IMR-90 (cell line): ENCODE results near the gene SQSTM1. TPM values are rescaled to one million over a fixed set of nuclear protein-coding genes. Genes with fewer than 3 reads are reported as not detected.

Experiments
- ATAC-seq: fragments of 200-7000 bp; cut with Tn5 transposase; 2 replicates; pipeline ENCODE4 v1.9.1; 2020; ENCODE audit warnings: low read depth, mild to moderate bottlenecking, moderate library complexity
- BruUV-seq: library from RNA; stranded (reverse); fragments of 400-500 nt; replicated peaks from 2 replicates; lab custom pipeline; 2021; lab: Mats Ljungman, UMichigan
- CTCF ChIA-PET: fragments of 300-600 bp; formaldehyde crosslinking; extraction: SDS; loops from one replicate; lab custom pipeline; 2021; ENCODE audit warnings: antibody characterized with exemption; lab: Yijun Ruan, JAX
- POLR2A ChIA-PET: fragments of 300-600 bp; sonication (Branson Sonifier 250); formaldehyde crosslinking; loops from one replicate; lab custom pipeline; 2022; ENCODE audit warnings: antibody characterized with exemption; ENCODE audit not compliant: unreplicated experiment; lab: Charles Lee
- DNase-seq: peaks from one replicate; pipeline ENCODE4 v3.0.0; 2013
- H2AFZ ChIP-seq: replicated peaks from 2 replicates; pipeline ENCODE3; 2013; ENCODE audit warnings: low read length, mild to moderate bottlenecking; ENCODE audit not compliant: poor library complexity
- H2AK5ac ChIP-seq: 2 replicates; pipeline ENCODE4 v1.6.1; 2013; ENCODE audit warnings: low read depth, low read length, inconsistent platforms
- H2AK9ac ChIP-seq: replicated peaks from 2 replicates; pipeline ENCODE3; 2013; ENCODE audit warnings: mild to moderate bottlenecking, low read depth, low read length, moderate library complexity; ENCODE audit not compliant: poor library complexity
- H2BK120ac ChIP-seq: 2 replicates; pipeline ENCODE4 v1.6.1; 2013; ENCODE audit warnings: low read depth, low read length, inconsistent platforms
- H2BK15ac ChIP-seq: 3 replicates; pipeline ENCODE4 v1.6.1; 2013; ENCODE audit warnings: low read depth, low read length, inconsistent platforms
- H2BK20ac ChIP-seq: 2 replicates; pipeline ENCODE4 v1.6.1; 2013; ENCODE audit warnings: low read depth, mild to moderate bottlenecking, inconsistent platforms, low read length, moderate library complexity
- H2BK5ac ChIP-seq: 2 replicates; pipeline ENCODE4 v1.6.1; 2013; ENCODE audit warnings: mild to moderate bottlenecking, low read depth, low read length, inconsistent platforms; ENCODE audit not compliant: poor library complexity, severe bottlenecking
- H3K14ac ChIP-seq: replicated peaks from 2 replicates; pipeline ENCODE4 v1.6.1; 2013; ENCODE audit warnings: low read depth, low read length, inconsistent platforms
- H3K18ac ChIP-seq: 2 replicates; pipeline ENCODE4 v1.6.1; 2013; ENCODE audit warnings: low read depth, low read length, control low read depth
- H3K23ac ChIP-seq: 2 replicates; pipeline ENCODE4 v1.6.1; 2013; ENCODE audit warnings: low read depth, low read length, inconsistent platforms
- H3K27ac ChIP-seq: 2 replicates; pipeline ENCODE4 v1.5.1; 2013; ENCODE audit warnings: mild to moderate bottlenecking, control low read depth, low read length; ENCODE audit not compliant: insufficient read depth
- H3K27me3 ChIP-seq: 2 replicates; pipeline ENCODE4 v1.6.1; 2013; ENCODE audit warnings: low read length; ENCODE audit not compliant: control insufficient read depth, insufficient read depth
- H3K36me3 ChIP-seq: 2 replicates; pipeline ENCODE4 v1.6.1; 2013; ENCODE audit warnings: low read length, mixed read lengths; ENCODE audit not compliant: control insufficient read depth, insufficient read depth
- H3K4ac ChIP-seq: 2 replicates; pipeline ENCODE4 v1.6.1; 2013; ENCODE audit warnings: low read depth, low read length, inconsistent platforms
- H3K4me1 ChIP-seq: 2 replicates; pipeline ENCODE4 v1.6.1; 2013; ENCODE audit warnings: low read length, mixed read lengths; ENCODE audit not compliant: control insufficient read depth, insufficient read depth
- H3K4me2 ChIP-seq: 2 replicates; pipeline ENCODE4 v1.6.1; 2013; ENCODE audit warnings: low read depth, mild to moderate bottlenecking, control low read depth, low read length, moderate library complexity
- H3K4me3 ChIP-seq: 2 replicates; pipeline ENCODE4 v1.5.1; 2013; ENCODE audit warnings: low read depth, mild to moderate bottlenecking, control low read depth, low read length, moderate library complexity; ENCODE audit not compliant: insufficient read depth
- H3K56ac ChIP-seq: 2 replicates; pipeline ENCODE4 v1.6.1; 2013; ENCODE audit warnings: low read length, inconsistent platforms; ENCODE audit not compliant: insufficient read depth; ENCODE audit errors: extremely low read depth
- H3K79me1 ChIP-seq, 2 experiments: 2 replicates each; pipeline ENCODE4 v1.6.1; 2013; ENCODE audit warnings: low read length in 2 of 2, inconsistent platforms in 1 of 2, low read depth in 1 of 2
- H3K9ac ChIP-seq: 2 replicates; pipeline ENCODE4 v1.6.1; 2013; ENCODE audit warnings: low read depth, low read length, control low read depth
- H3K9me1 ChIP-seq: 2 replicates; pipeline ENCODE4 v1.6.1; 2013; ENCODE audit warnings: low read length, inconsistent platforms; ENCODE audit not compliant: insufficient read depth
- H3K9me3 ChIP-seq: 2 replicates; pipeline ENCODE4 v1.6.1; 2013; ENCODE audit warnings: low read length; ENCODE audit not compliant: control insufficient read depth, insufficient read depth
- H4K20me1 ChIP-seq: 2 replicates; pipeline ENCODE4 v1.6.1; 2013; ENCODE audit warnings: low read length, inconsistent platforms; ENCODE audit not compliant: insufficient read depth
- H4K5ac ChIP-seq: 2 replicates; pipeline ENCODE4 v1.6.1; 2013; ENCODE audit warnings: mild to moderate bottlenecking, low read depth, low read length, control low read depth
- H4K8ac ChIP-seq, 2 experiments: 2 replicates each; pipeline ENCODE4 v1.6.1; 2013; ENCODE audit warnings: low read depth in 2 of 2, low read length in 2 of 2, control low read depth in 1 of 2, inconsistent platforms in 1 of 2
- H4K91ac ChIP-seq: 2 replicates; pipeline ENCODE4 v1.6.1; 2013; ENCODE audit warnings: low read depth, low read length, inconsistent platforms; ENCODE audit not compliant: insufficient read depth
- CTCF ChIP-seq: conservative IDR thresholded peaks from 2 replicates; pipeline ENCODE4 v1.5.1; 2012; ENCODE audit warnings: mild to moderate bottlenecking, low read depth, low read length, improper control_type of control experiment
- WGBS, 2 experiments: methylation state at CpG; one replicate each; pipeline versions ENCODE4 v1.1.5 to v1.1.7; 2013; ENCODE audit warnings: missing lambda C conversion rate in 2 of 2; ENCODE audit not compliant: insufficient read length in 1 of 2; ENCODE audit errors: extremely low coverage in 2 of 2; 5-methylcytosine and 5-hydroxymethylcytosine counted together
- dilution Hi-C: fragments of 300-500 bp; cut with HindIII; formaldehyde crosslinking; loops from one replicate; pipeline ENCODE4 v1.14.3; 2018; ENCODE audit warnings: low sequenced_read_pairs; ENCODE audit not compliant: unreplicated experiment
- in situ Hi-C: fragments of 300-500 bp; cut with MboI; formaldehyde crosslinking; loops from 3 replicates; pipeline ENCODE4 v1.14.3; 2019; ENCODE audit warnings: low sequenced_read_pairs, inconsistent platforms, mixed read lengths
- intact Hi-C: fragments of 100-400 bp; cut with micrococcal nuclease; formaldehyde crosslinking; loops from 2 replicates; pipeline ENCODE4 v1.10.0; 2022
- polyA plus RNA-seq, 3 experiments: library from polyadenylated mRNA; depleted of rRNA; stranded (reverse); fragments of >200 nt; gene quantifications; 2 replicates each; pipeline ENCODE4 v1.2.3, GENCODE V29; 2012; ENCODE audit warnings: low replicate concordance in 1 of 3
- total RNA-seq: library from RNA; depleted of rRNA; stranded (reverse); fragments of >200 nt; gene quantifications from 2 replicates; pipeline ENCODE4 v1.2.3, GENCODE V29; 2012

The SQSTM1 gene
- total and polyA plus RNA-seq, 2 of the 4 experiments (the other 2 are of a cell fraction): 152 to 184 TPM

DNA sequence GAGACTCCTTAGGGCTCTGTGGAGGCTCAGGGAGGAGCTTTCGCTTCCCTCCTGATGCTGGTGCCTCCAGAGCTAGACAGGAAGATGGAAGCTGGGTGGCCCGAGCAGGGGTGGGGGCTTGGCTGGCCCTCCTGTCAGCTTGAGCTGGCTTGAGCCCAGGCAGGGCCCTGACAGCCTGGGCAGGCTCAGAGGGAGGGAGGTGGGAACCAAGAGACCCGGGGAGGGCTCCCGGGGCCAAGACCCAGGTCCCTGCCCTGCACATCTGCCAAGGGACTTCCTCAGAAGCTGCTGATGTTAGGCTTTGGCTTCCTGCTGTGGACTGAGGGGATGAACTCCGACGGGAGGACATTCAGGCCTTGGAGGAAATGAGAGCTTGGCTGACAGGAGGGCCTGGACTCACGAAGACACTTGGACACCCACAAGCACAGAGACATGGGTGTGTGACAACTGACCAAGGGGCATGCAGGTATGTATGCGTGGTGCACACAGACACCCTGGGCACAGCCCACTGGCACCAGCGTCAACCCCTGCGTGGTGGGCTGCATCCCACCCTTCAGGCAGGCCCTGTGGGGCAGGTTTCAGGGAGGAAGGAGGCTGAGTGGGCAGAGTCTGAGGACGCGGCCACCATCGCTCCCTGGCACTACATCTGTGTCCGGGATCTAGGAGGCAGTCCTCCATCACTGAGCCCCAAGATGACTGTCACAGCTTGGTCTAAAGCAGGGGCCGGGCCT, 28.7 kb upstream of the SQSTM1 start:
- 89% methylated on average over 5 of the region's 15 CpGs; no CpG with 5 or more reads in 1 of the 2 experiments for WGBS, 2 experiments
- no peak for ATAC-seq
- intact Hi-C loops: no loop called here

More for the DNA sequence above, 28.7 kb upstream of the SQSTM1 start:
- BruUV-seq: no TSS peak
- TF ChIP-seq CTCF: no peak
- H3K4me2 ChIP-seq: no peak overlapping the region
- no peak overlapping the region for H3K18ac ChIP-seq
- H2AK5ac ChIP-seq: no peak overlapping the region; the same call in 1 of the 2 replicates
- in situ Hi-C loops: no loop called here
- no peak overlapping the region for H3K9ac ChIP-seq
- H2BK5ac ChIP-seq: no peak overlapping the region
- dilution Hi-C loops: no loop called here
- no peak overlapping the region for H3K14ac ChIP-seq
- H2BK20ac ChIP-seq: no peak overlapping the region
- H4K8ac ChIP-seq: no peak overlapping the region
- no peak overlapping the region for H4K5ac ChIP-seq
- peaks cover 3% of the 10 kb centered on the region; the same call in 1 of the 2 replicates for H3K36me3 ChIP-seq
- ChIA-PET CTCF (no interaction called here), POLR2A (interaction anchor here (1.0 kb wide), 1 partner anchor 36 kb away, joined by 3 read pairs; no protein-coding TSS in a partner anchor)
- no peaks in the 10 kb centered on the region for H3K9me1 ChIP-seq
- no peak overlapping the region for H2BK15ac ChIP-seq
- DNase-seq: no peak
- H2BK120ac ChIP-seq: no peak overlapping the region
- H3K27ac ChIP-seq: no peak overlapping the region
- no peaks in the 10 kb centered on the region for H3K9me3 ChIP-seq
- H4K20me1 ChIP-seq: 0 out of 2 replicates have a peak, but pooled peaks cover 5% of the 10 kb centered on the region
- no peak overlapping the region for H3K4me3 ChIP-seq
- peaks cover 9% of the 10 kb centered on the region; the same call in 1 of the 2 replicates for H3K4me1 ChIP-seq
- no peak overlapping the region for H2AFZ ChIP-seq
- H3K4ac ChIP-seq: no peak overlapping the region
- H4K91ac ChIP-seq: no peak overlapping the region
- H3K79me1 ChIP-seq: no peaks in the 10 kb centered on the region
- no peak overlapping the region for H3K23ac ChIP-seq
- no peak overlapping the region for H2AK9ac ChIP-seq
- H3K27me3 ChIP-seq: no peaks in the 10 kb centered on the region
- H3K56ac ChIP-seq: no peak overlapping the region
